MM.1S (cell line): ENCODE measurements around the gene TGFB1.
A peak's percentile ranks its signal among the peaks of the same experiment; 100 is the strongest.

Experiments used
- DNase-seq: peaks from one replicate; pipeline ENCODE4 v3.0.0-alpha.2; 2015
- H2AFZ ChIP-seq: fragments of 300-600 bp; sonication (generic); 2 replicates; pipeline ENCODE4 v1.6.0; 2016; ENCODE audit warnings: antibody characterized with exemption, low read length
- H3F3A ChIP-seq: fragments of 300-600 bp; sonication (generic); 2 replicates; pipeline ENCODE4 v1.6.1; 2016; ENCODE audit warnings: mild to moderate bottlenecking, antibody characterized with exemption, low read length, moderate library complexity, mixed read lengths; ENCODE audit not compliant: insufficient read depth
- H3K27ac ChIP-seq: fragments of 300-600 bp; sonication (generic); 2 replicates; pipeline ENCODE4 v1.5.1; 2016; ENCODE audit warnings: mild to moderate bottlenecking, low read length
- H3K27me3 ChIP-seq: fragments of 300-600 bp; sonication (generic); replicated peaks from 2 replicates; pipeline ENCODE4 v1.6.0; 2016; ENCODE audit warnings: low read length; ENCODE audit not compliant: insufficient read depth
- H3K36me3 ChIP-seq: fragments of 300-600 bp; sonication (generic); replicated peaks from 2 replicates; pipeline ENCODE4 v1.6.1; 2016; ENCODE audit warnings: mild to moderate bottlenecking, low read length, mixed read lengths; ENCODE audit not compliant: insufficient read depth
- H3K4me1 ChIP-seq: fragments of 300-600 bp; sonication (generic); 2 replicates; pipeline ENCODE4 v1.6.1; 2016; ENCODE audit warnings: low read length, mixed read lengths
- H3K4me2 ChIP-seq: fragments of 300-600 bp; sonication (generic); 2 replicates; pipeline ENCODE4 v1.6.0; 2016; ENCODE audit warnings: low read depth, low read length
- H3K4me3 ChIP-seq: fragments of 300-600 bp; sonication (generic); 2 replicates; pipeline ENCODE4 v1.5.1; 2016; ENCODE audit warnings: low read length, mixed read lengths
- H3K79me2 ChIP-seq: fragments of 300-600 bp; sonication (generic); 2 replicates; pipeline ENCODE4 v1.6.1; 2016; ENCODE audit warnings: mixed run types, low read length, mixed read lengths
- H3K9ac ChIP-seq: fragments of 300-600 bp; sonication (generic); 2 replicates; pipeline ENCODE4 v1.6.1; 2016; ENCODE audit warnings: low read length, mixed read lengths
- H3K9me2 ChIP-seq: fragments of 300-600 bp; sonication (generic); replicated peaks from 2 replicates; pipeline ENCODE4 v1.6.1; 2016; ENCODE audit warnings: mild to moderate bottlenecking, low read length, mixed read lengths; ENCODE audit not compliant: insufficient read depth
- H3K9me3 ChIP-seq: fragments of 300-600 bp; sonication (generic); replicated peaks from 2 replicates; pipeline ENCODE4 v1.6.1; 2016; ENCODE audit warnings: mild to moderate bottlenecking, low read length, mixed read lengths; ENCODE audit not compliant: insufficient read depth
- H4K20me1 ChIP-seq: fragments of 300-600 bp; sonication (generic); 2 replicates; pipeline ENCODE4 v1.6.1; 2016; ENCODE audit warnings: mild to moderate bottlenecking, low read length, moderate library complexity, mixed read lengths; ENCODE audit not compliant: insufficient read depth
- CTCF ChIP-seq: fragments of 300-600 bp; sonication (generic); IDR thresholded peaks from 2 replicates; pipeline ENCODE4 v1.5.1; 2016; ENCODE audit warnings: antibody characterized with exemption, low read length, mixed read lengths
- EZH2 ChIP-seq: fragments of 300-600 bp; sonication (generic); optimal IDR thresholded peaks from 2 replicates; pipeline ENCODE3; 2017; ENCODE audit warnings: low read depth, mild to moderate bottlenecking, antibody characterized with exemption, low read length, mixed read lengths
- EZH2phosphoT487 ChIP-seq: fragments of 300-600 bp; sonication (generic); IDR thresholded peaks from 2 replicates; pipeline ENCODE4 v1.6.1; 2018; ENCODE audit warnings: antibody characterized with exemption, low read length

TGFB1 gene

GRCh38 chr19:41353466-41354342, at the start of gene TGFB1:
Gene TGFB1 (minus strand): TSS chr19:41353922. CDS start chr19:41353044, 878 bp downstream.
- H3K9me2 ChIP-seq = no peaks in the 10 kb centered on the region
- H3K9me3 ChIP-seq = no peaks in the 10 kb centered on the region
- peaks cover 11% of the 10 kb centered on the region for H3F3A ChIP-seq
- H2AFZ ChIP-seq = peak within 1 kb of the TSS; percentile 87
- peak; percentile 84 for DNase-seq
- H3K4me1 ChIP-seq = peaks cover 8% of the 10 kb centered on the region; the same call in 1 of the 2 replicates
- H4K20me1 ChIP-seq = no peaks in the 10 kb centered on the region
- H3K4me2 ChIP-seq = peak within 1 kb of the TSS; percentile 96
- H3K27me3 ChIP-seq = no peaks in the 10 kb centered on the region
- peak; percentile 83 for TF ChIP-seq CTCF
- TF ChIP-seq EZH2phosphoT487 = no peak
- H3K79me2 ChIP-seq = peaks cover 3% of the 10 kb centered on the region; the same call in 1 of the 2 replicates
- no peaks in the 10 kb centered on the region for H3K36me3 ChIP-seq
- peak within 1 kb of the TSS; percentile 91 for H3K4me3 ChIP-seq
- H3K9ac ChIP-seq = peak within 1 kb of the TSS; percentile 67
- peak within 1 kb of the TSS; percentile 32; the same call in 1 of the 2 replicates for H3K27ac ChIP-seq

DNA sequence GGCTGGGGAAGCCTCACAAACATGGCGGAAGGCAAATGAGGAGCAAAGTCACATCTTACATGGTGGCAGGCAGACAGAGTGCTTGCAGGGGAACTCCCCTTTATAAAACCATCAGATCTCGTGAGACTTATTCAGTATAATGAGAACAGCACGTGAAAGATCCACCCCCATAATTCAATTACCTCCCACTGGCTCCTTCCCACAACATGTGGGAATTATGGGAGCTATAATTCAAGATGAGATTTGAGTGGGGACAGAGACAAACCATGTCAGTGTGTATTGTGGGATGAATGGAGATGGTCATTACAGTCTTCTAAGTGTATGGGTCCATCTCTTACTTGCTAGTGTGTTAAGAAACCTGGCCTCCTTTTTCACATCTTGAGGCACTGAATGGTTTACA, 48.3 kb upstream of the TGFB1 start:
- Histone ChIP-seq H3K9me3 (no peaks in the 10 kb centered on the region), H3K4me1 (peaks cover 10% of the 10 kb centered on the region), H3K79me2 (peaks cover 23% of the 10 kb centered on the region), H3K27ac (no peak overlapping the region), H3F3A (no peaks in the 10 kb centered on the region), H3K9me2 (no peaks in the 10 kb centered on the region), H3K4me2 (no peak overlapping the region), H2AFZ (no peak overlapping the region), H3K36me3 (no peaks in the 10 kb centered on the region), H4K20me1 (no peaks in the 10 kb centered on the region), H3K27me3 (no peaks in the 10 kb centered on the region), H3K4me3 (no peak overlapping the region), H3K9ac (no peak overlapping the region)
- no peak for DNase-seq
- TF ChIP-seq CTCF = no peak
- TF ChIP-seq EZH2phosphoT487 = no peak
- TF ChIP-seq EZH2 = no peak

DNA sequence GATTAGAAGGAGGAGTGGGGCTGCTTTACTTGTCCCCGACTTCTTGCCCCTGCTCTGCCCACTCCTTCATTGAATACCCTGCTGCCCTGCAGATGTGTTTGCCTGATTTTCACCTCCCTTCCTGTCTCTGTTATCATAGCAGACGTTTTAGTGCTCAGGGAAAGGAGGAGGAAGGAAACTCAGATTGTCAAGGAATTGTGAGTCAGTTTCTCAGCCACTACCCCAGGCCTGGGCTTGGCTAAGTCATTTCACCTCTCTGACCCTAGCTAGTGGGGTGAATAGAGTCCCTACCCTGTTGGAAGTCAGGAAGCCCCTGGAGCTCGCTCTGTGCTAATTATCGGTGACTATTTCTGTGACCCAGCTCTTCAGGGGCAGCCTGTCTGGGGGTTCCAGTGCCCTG, 47.8 kb upstream of the TGFB1 start:
- Histone ChIP-seq H3K36me3 (no peaks in the 10 kb centered on the region), H3K27me3 (no peaks in the 10 kb centered on the region), H3K9me3 (no peaks in the 10 kb centered on the region), H3K27ac (no peak overlapping the region), H3K9ac (no peak overlapping the region), H2AFZ (no peak overlapping the region), H3K4me3 (no peak overlapping the region), H3K9me2 (no peaks in the 10 kb centered on the region), H3K4me1 (peaks cover 10% of the 10 kb centered on the region), H4K20me1 (no peaks in the 10 kb centered on the region), H3F3A (no peaks in the 10 kb centered on the region), H3K4me2 (no peak overlapping the region), H3K79me2 (peaks cover 27% of the 10 kb centered on the region)
- TF ChIP-seq CTCF (no peak), EZH2phosphoT487 (no peak), EZH2 (no peak)
- no peak for DNase-seq
